ENCODE data around the gene TBCC.
"Not testable (repeated sequence)": the region's sequence is repeated elsewhere in the genome, so short reads cannot be mapped to it uniquely, and the experiment has no call there.

Gene TBCC

DNA sequence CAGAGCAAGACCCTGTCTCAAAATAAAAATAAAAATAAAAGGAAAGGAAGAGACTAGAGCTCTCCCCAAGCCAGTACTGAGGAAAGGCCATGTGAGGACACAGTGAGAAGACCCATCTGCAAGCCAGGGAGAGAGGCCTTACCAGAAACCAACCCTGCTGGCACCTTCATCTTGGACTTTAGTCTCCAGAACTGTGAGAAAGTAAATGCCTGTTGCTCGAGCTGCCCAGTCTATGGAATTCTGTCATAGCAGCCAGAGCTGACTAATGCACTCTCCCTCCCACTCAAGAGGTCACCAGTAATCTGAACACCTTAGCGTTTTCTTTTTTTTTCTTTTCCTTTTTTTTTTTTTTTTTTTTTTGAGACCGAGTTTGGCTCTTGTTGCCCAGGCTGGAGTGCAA lies 16.2 kb downstream of the TBCC start:
- DNase-seq (ENCODE audit: low spot score) = no peak

DNA sequence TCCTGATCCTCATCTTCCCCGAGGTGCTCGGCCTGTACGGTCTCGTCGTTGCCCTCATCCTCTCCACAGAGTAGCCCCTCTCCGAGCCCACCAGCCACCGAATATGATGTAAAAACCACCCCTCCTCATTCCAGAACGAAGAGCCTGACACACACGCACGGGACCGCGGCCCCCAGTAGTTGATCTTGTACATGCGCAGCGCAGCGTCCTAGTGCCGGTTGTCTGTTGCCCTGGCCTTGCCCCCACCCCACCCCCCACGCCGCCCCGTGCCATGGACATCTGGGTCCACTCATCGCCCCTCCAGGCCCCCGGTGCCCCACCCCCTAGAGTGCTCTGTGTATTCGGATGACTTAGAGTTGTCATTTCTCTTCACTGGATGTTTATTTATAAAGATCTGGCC lies 18.3 kb downstream of the TBCC start:
- no peak for DNase-seq (ENCODE audit: low spot score)

DNA sequence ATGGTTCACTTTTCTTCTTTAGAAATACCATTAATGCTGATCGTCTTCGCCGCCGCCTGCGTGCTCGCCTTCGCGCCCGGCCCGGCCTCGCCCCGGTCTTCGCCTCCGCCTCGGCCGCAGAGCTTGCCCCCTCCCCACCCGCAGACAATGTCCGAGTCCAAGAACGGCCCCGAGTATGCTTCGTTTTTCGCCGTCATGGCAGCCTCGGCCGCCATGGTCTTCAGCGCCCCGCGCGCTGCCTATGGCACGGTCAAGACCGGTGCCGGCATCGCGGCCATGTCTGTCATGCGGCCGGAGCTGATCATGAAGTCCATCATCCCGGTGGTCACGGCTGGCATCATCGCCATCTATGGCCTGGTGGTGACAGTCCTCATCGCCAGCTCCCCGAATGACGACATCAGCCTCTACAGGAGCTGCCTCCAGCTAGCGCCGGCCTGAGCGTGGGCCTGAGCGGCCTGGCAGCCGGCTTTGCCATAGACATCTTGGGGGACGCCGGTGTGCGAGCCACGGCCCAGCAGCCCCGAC lies 18.8 kb downstream of the TBCC start:
- DNase-seq (ENCODE audit: low spot score) = peak; percentile 25

DNA sequence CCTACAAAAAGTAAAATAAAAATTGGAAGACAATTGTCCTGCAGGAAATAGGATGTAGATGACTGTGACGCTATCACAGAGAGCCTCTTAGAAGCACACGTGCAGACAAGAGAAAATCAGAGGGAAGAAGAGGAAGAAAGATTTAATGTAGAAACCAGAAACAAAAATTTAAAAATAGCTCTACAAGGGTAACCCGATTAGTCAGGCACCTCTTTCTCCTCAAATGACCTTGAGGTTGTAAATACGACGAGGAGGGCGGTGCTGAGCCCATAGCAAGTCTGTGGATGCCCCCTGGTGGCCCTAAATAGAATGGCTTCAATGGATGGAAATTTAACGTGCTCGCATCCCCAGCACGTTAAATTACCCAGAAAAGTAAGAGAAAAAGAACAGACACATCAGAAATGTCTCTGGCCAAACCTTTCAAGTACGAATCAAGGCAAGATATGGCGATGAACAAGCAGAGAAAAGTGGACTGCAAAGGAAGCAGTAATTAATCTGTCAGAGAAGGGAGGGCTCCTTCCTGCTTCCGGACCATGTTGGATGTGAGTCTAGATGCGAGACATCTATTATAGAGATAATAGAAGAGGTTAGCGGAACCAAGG lies 19.3 kb downstream of the TBCC start:
- DNase-seq (ENCODE audit: low spot score) = peak; percentile 95

DNA sequence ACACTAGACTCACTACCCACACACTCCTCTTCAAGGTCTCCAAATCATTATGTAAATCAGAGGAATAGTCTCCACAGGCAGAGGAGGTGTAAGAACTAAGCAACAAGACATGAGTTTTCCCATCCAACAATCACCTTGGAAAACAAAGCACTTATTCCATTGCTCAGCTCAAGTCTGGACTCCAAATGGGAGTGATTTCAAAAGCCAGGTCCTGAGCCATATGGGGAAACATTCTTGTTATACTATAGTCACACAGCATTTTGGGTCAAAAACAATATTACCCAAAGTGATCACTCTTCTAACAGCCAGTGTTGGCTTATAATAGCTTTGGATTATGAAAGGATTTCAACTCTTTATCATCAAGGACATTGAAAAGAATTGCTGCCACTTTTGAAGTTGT lies 19.9 kb downstream of the TBCC start:
- no peak for DNase-seq (ENCODE audit: low spot score)

DNA sequence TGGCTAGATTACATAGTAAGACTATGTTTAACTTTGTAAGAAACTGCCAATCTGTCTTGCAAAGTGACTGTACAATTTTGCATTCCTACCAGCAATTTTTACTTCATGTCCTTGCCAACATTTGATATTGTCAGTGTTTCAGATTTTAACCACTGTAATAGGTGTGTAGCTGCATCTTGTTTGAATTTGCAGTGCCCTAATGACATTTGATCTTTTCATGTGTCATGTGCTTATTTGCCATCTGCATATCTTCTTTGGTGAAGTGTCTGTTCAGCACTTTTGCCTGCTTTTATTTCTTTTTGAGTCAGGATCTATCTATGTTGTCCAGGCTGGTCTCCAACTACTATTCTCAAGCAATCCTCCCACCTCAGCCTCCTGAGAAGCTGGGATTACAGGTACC lies 21.1 kb downstream of the TBCC start:
- no peak for DNase-seq (ENCODE audit: low spot score)

DNA sequence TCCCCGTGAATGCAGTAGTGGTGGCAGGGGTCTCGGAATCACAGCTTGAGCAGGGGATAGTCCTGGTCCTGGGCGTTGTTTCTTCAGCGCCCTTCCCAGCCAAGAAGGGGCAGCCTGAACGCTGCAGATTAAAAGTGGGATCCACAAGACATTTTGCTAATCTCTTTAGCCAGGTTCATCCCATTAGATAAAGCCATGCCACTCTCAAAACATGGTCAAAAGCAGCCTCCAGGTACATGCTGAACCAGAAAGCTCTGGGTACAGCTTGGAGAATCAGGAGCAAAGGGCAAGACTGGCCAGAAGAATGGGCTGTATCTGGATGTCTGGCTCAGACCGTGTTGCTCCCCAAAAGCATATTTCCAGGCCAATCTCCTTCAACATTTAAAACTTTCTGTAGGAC lies 23.4 kb downstream of the TBCC start, which contains the start of gene PRPH2:
Gene PRPH2, minus strand, starts transcription at position 101 of the 400 bp plus-strand sequence. CDS start 263 bp downstream, outside the sequence.
- DNase-seq (ENCODE audit: low spot score) = no peak

DNA sequence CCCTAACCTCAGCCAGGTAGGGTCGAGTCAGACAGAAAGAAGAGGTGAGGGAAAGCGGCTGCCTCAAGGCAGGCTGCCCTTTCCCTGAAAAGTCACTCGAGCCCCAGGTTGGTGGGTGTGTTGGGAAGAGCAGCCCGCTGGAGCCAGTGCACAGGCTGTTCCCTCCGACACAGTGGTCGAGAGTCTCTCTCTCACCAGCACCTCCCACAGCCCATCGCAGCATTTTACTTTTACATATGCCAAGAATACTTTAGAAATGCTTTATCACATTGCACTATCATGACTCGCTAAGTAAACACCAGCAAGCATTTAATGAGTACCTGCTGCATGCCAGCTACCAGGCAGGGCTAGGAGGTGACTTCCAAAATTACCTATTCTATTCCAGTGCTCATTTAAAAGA lies 25.2 kb downstream of the TBCC start:
- no peak for DNase-seq (ENCODE audit: low spot score)

DNA sequence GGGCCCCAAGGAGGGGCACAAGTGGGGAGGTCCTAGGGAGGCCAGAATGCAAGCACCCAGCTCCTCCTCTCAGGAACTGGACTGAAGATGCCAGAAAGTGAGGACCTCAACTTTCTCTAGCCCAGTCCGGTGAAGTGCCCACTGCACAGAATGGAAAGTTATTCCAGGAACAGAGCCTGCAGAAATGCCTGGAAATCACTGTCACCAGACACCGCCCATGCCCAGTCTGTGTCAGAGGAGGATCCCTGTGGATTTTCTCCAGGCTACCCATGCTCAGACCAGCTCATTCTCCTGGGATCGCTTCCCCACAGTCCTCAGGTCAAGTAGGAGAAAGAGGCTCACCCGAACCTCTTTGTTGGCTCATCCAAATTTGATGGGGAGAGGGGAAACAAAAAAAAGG lies 30.0 kb downstream of the TBCC start:
- DNase-seq (ENCODE audit: low spot score) = no peak

DNA sequence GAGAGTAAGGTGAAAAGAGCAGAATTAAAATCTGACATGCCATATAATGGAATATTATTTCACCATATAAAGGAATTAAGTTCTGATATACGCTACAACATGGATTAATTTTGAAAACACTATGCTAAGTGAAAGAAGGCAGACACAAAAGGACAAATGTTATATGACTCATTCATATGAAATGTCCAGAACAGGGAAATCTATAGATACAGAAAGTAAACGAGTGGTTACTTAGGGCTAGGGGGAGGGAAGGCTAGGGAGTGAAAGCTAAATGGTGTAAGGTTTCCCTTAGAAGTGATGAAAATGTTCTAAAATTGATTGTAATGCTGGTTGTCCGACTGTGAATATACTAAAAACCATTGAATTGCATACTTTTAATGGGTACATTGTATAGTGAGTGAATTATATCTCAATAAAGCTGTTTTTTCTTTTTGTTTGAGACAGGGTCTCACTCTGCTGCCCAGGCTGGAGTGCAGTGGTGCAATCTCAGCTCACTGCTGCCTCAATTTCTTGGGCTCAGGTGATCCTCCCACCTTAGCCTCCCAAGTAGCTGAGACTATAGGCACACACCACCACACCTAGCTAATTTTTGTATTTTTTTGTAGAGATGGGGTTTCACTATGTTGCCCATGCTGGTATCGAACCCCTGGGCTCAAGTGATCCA lies 31.7 kb downstream of the TBCC start:
- DNase-seq (ENCODE audit: low spot score) = no peak

DNA sequence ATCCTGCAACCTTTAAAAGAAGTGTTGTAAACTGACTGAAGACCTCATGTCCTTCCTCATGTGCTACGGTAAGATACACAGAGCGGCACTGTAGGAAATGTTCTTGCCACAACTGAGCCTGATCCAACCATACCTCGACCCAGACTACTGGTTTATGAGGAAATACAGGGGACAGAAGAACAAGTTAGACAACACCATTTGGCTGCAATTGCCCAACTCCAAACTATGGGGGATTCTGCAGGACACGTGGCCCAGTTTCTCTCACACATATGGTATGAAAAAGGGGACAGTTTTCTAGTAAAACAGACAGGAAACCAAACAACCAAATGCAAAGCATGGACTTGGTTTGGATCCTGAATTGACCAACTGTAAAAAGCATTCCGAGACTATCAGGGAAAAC lies 34.0 kb downstream of the TBCC start:
- DNase-seq (ENCODE audit: low spot score) = no peak

DNA sequence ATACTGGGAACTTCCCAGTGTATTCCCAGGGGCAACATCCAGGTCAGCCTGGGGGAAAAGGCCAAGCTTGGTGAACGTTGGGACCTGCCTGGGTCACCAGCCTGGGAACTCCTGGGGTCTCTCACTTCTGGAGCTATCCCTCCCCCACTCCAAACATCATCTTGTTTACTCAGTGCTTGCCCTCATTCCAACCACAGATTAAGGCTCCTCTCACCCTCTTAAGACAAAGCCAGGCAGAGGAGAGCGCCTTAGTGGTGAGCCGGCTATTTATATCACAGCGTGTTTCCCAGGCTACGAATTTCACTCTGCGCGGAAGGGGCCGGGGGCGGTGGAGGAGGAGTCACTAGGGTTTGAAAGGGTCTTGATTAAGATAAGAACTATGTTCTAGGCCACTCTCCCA lies 35.6 kb downstream of the TBCC start:
- no peak for DNase-seq (ENCODE audit: low spot score)

DNA sequence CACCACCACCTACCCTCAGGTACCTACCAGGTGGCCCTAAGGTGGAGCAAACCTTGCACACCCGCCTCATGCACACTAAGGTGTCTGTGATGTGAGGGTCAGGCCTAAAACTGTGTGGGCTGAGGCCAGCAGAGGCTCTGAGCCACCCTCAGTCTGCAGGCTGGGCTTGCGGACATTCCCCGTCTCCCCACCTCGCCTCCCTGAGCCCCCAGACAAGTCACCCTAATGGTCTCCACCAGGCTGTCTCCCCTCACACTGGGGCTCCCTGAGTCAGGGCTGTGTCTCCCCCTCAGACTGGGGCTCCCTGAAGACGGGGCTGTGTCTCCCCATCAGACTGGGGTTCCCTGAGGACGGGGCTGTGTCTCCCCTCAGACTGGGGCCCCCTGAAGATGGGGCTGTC lies 36.0 kb downstream of the TBCC start:
- no peak for DNase-seq (ENCODE audit: low spot score)

DNA sequence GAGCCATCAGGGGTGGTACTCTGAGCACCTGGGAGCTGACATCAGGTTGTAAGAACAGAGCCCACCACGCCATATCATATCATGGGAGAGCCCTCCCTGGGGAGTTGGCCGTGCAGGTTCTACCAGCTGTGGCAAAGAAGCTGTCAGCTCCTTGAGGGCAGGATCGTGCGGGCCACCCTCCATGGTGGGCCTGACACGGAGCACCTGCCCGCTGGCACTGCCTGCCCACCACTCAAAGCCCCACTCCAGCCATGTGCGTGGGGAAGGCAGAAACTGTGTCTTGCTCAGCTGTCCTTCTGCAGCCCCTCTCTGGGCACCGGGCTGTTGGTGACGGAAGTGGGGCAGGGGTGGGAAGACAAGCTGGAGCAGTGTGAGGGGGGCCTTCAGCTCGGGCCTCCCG lies 37.8 kb downstream of the TBCC start:
- DNase-seq (ENCODE audit: low spot score) = no peak

DNA sequence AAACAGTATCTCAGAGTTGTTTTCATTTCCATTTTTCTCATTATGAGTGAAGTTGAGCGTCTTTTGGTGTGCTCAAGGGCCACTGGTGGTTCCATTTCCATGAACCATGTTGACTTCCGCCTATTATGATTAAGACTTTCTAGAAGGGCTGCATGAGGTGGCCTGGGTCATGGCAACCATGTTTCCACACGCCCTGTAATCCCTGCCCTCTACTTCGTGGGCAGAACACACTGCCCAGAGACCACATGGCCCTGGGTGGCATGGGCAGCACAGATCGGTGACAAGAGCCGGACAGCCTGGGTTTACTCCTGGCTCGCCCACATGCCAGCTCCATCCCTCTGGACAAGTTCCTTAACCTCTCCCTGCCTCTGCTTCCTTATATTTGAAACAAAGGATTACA lies 38.3 kb downstream of the TBCC start:
- DNase-seq (ENCODE audit: low spot score) = no peak

DNA sequence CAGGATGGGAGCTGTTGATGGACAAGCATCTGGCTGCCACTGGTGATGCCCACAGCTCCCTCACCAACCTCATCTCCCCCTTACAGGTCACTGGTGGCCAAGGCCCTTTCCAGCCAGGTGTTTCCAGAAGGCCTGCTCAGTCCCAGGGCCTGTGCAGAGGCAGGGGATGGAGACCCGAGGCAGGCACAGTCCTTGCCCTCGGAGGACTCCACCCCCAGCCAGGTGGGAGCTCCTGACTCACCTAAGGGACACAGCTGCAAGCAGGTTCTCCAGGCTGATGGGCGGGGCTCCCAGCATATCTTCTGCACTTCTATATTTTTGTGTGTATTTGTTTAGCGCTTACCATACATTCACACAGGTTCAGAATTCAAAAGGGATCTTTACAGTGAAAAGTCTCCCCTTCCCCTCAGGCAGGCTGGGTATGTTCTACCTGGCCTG lies 40.9 kb downstream of the TBCC start:
- no peak for DNase-seq (ENCODE audit: low spot score)

DNA sequence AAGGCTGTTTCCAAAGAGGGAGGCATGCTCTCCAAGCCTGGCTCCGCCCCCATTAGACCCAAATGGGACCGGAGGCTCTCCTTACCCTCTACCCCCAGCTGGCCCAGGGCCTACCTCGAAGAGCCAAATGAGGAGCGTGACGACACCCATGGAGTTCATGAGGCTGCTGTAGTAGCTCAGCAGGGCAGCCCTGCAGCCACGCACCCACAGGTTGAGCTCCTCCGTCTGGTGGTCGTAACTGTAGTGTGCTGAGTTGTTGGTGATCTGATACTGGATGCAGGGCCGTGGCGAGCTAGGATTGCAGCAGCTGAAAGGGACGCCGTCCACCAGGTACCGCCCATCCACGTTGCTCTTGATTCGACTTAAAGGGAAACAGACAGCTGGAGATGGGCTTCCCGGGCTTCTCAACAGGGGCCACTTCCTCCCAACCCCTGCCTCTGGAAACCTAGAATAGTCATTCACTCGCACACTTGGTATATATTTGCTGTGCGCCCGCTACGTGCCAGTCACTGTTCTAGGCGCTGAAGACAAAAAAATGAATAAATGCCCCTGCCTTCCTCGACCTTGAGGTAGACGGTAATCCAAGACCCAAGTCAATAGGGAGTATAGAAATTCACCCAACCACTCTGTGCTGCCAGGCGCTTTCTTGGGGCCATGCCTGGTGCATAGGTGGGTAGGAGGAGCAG lies 41.5 kb downstream of the TBCC start:
- no peak for DNase-seq (ENCODE audit: low spot score)

DNA sequence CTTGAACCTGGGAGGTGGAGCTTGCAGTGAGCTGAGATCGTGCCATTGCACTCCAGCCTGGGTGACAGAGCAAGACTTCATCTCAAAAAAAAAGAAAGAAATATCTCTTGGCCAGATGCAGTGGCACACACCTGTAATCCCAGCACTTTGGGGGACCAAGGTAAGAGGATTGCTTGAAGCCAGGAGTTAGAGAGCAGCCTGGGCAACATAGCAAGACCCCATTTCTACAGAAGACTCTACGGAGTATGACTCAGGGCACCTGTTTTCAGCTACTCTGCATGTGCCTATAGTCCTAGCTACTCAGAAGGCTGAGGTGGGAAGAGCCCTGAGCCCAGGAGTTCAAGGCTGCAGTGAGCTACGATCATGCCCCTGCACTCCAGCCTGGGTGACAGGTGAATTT lies 43.1 kb downstream of the TBCC start:
- not testable (repeated sequence) for DNase-seq (ENCODE audit: low spot score)

DNA sequence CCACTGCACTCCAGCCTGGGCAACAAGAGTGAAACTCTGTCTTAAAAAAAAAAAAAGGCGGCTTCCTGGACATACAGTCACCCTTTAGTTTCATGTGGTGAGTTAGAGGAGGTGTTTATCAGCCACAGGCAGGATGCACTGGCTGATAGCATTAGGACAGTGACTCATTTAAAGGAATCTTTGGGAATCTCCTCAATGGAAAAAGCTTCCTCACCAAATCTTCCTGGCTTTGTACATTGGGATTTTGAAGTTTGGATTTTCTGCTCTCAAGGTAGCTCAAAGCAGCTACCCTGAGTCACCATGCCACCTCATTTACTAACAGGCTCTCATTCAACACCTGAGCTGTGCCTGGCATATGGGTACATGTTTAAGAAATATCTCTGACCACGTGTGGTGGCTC lies 43.7 kb downstream of the TBCC start:
- DNase-seq (ENCODE audit: low spot score) = no peak

DNA sequence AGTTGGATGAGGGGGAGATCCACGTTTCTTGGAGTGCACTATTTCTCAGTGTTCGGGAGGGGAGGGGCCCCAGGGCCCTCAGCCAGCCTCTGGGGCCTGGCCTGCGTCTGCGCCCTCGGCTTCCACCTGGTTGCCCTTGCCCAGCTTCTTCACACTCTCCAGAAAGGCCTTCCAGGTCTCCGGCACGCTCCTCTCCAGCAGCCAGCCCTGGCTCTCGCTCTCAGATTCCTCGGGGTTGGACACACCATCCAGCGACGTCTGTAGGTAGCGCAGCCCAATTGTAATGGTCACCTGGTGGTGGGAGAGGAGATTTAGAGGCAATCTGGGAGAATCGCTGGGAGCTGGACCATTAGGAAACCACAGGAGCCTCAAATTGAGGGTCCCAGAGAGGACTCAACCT lies 47.7 kb downstream of the TBCC start:
- DNase-seq (ENCODE audit: low spot score) = no peak

DNA sequence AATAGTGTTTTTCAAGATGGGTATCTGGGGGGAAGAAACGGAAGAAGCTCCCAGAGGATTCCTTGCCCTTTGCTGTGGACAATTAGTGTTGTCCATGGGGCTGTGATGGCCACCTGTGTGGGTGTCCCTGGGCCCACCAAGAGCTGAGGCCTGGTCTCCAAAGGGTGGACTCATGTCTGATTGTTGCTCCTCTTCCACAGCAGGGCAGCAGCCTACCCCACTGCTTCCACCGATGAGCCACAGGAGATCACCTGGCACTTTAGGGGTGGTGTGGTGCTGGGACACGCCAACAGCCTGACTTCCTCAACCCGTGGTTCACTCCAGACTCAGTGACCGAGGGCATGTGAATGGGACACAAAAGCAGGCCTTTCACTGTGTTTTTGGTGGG lies 48.6 kb downstream of the TBCC start:
- DNase-seq (ENCODE audit: low spot score) = no peak

DNA sequence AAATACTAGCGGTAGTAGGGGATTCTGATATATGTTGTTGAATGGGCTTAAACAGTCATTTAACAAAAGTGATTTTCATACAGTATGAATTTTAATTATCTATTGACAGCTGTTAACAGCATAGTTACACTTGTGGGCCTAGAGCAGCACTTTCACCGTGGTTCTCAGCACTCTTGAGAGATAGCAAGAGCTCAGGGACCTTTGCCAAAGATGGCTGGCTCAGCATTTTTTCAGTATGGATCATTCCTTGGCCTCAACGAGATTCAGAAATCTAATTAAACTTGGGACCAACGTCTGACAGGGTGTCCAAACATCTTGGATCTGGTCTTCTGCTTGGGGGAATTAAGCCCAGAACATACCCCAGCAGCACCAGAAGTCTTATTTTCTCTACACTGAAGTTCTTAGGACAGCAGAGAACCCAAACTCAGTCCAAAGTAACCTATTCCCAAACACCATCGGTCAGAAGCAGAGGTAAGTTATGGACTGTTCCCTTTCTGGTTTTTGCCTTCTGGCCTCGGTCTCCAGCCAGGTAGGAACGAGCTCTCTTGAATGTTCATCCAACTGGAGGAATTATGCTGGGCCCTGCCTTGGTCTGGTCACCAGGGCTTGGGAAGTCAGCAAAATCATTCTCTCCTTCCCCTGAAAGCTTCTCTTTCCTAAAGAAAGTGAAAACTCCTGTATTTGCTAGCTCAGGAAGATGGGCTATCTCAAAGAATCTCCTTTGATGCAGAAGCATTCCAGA lies 49.2 kb downstream of the TBCC start:
- no peak for DNase-seq (ENCODE audit: low spot score)

DNA sequence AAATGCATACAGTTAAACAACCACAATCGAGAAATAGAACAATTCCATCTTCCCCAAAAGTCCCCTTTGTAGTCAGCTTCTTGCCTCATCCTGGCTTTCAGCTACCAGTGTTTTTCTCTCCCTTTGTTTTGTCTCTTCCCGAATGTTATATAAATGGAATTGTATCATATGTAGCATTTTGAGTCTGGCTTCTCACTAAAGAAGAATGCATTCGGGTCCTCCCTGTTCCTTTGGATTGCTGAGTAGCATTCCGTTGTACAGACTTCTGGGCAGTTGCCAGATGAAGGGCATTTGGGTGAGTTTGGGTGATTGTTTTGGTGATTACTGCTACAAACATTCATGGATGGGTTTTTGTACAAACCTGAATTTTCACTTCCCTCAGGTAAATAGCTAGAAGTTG lies 51.3 kb downstream of the TBCC start:
- no peak for DNase-seq (ENCODE audit: low spot score)

All from Ammon's horn (tissue), 1 donor.